Neural cell (in vitro differentiated cells): ENCODE results near the gene LIN9. TPM values are rescaled to one million over a fixed set of nuclear protein-coding genes. Genes with fewer than 3 reads are reported as not detected.

Experiments
- H2AFZ ChIP-seq: fragments of 200-600, 300-800 bp; sonication (generic), shearing (Covaris generic); 2 replicates; pipeline ENCODE4 v1.6.0; 2014; ENCODE audit warnings: low read depth, mild to moderate bottlenecking, antibody characterized with exemption, low read length, moderate library complexity
- H3F3A ChIP-seq: fragments of 200-600 bp; shearing (Covaris generic); 2 replicates; pipeline ENCODE4 v1.6.1; 2016; ENCODE audit warnings: mild to moderate bottlenecking, moderate library complexity, mixed read lengths, antibody characterized with exemption, low read length; ENCODE audit not compliant: insufficient read depth, poor library complexity, severe bottlenecking
- H3K27ac ChIP-seq: fragments of 200-600, 300-800 bp; sonication (generic), shearing (Covaris generic); 2 replicates; pipeline ENCODE4 v1.5.1; 2014; ENCODE audit warnings: mild to moderate bottlenecking, low read length, moderate library complexity
- H3K27me3 ChIP-seq: fragments of 300-800, 200-600 bp; sonication (generic), shearing (Covaris generic); 2 replicates; pipeline ENCODE4 v1.6.0; 2014; ENCODE audit warnings: mild to moderate bottlenecking, low read depth, low read length, moderate library complexity; ENCODE audit not compliant: insufficient read depth
- H3K36me3 ChIP-seq: fragments of 300-800, 200-600 bp; sonication (generic), shearing (Covaris generic); 2 replicates; pipeline ENCODE4 v1.5.1; 2014; ENCODE audit warnings: mild to moderate bottlenecking, antibody characterized with exemption, low read length, moderate library complexity; ENCODE audit not compliant: insufficient read depth
- H3K4me2 ChIP-seq: fragments of 300-800, 200-600 bp; sonication (generic), shearing (Covaris generic); 2 replicates; pipeline ENCODE4 v1.6.0; 2014; ENCODE audit warnings: mild to moderate bottlenecking, low read length
- H3K4me3 ChIP-seq: fragments of 300-800, 200-600 bp; sonication (generic), shearing (Covaris generic); 2 replicates; pipeline ENCODE4 v1.5.1; 2014; ENCODE audit warnings: mild to moderate bottlenecking, low read length, moderate library complexity
- H3K79me2 ChIP-seq: fragments of 200-600 bp; shearing (Covaris generic); replicated peaks from 2 replicates; pipeline ENCODE4 v1.6.0; 2014; ENCODE audit warnings: mild to moderate bottlenecking, low read length, moderate library complexity; ENCODE audit not compliant: insufficient read depth
- H3K9ac ChIP-seq: fragments of 300-800, 200-600 bp; sonication (generic), shearing (Covaris generic); 2 replicates; pipeline ENCODE4 v1.6.1; 2016; ENCODE audit warnings: mild to moderate bottlenecking, low read length, mixed read lengths
- H3K9me2 ChIP-seq: fragments of 200-600 bp; shearing (Covaris generic); 2 replicates; pipeline ENCODE4 v1.6.1; 2016; ENCODE audit warnings: mild to moderate bottlenecking, low read length, mixed read lengths; ENCODE audit not compliant: insufficient read depth
- H3K9me3 ChIP-seq: fragments of 200-600, 300-800 bp; sonication (generic), shearing (Covaris generic); 2 replicates; pipeline ENCODE4 v1.6.1; 2016; ENCODE audit warnings: mild to moderate bottlenecking, mixed run types, low read length, moderate library complexity, mixed read lengths
- H4K20me1 ChIP-seq: fragments of 200-600 bp; shearing (Covaris generic); 2 replicates; pipeline ENCODE4 v1.6.1; 2016; ENCODE audit warnings: mild to moderate bottlenecking, mixed run types; ENCODE audit not compliant: insufficient read depth
- EP300 ChIP-seq: fragments of 450-650 bp; conservative IDR thresholded peaks from 2 replicates; pipeline ENCODE4 v1.6.1; 2014; ENCODE audit warnings: antibody characterized with exemption, mild to moderate bottlenecking, moderate library complexity; ENCODE audit not compliant: poor library complexity, severe bottlenecking
- EZH2 ChIP-seq: fragments of 200-600, 300-800 bp; shearing (Covaris generic), sonication (generic); IDR thresholded peaks from 2 replicates; pipeline ENCODE4 v1.6.1; 2014; ENCODE audit warnings: antibody characterized with exemption, low read length, borderline replicate concordance, mild to moderate bottlenecking; ENCODE audit not compliant: insufficient read depth, poor library complexity, severe bottlenecking
- MXI1 ChIP-seq: fragments of 450-650 bp; conservative IDR thresholded peaks from 2 replicates; pipeline ENCODE4 v1.6.1; 2014; ENCODE audit warnings: antibody characterized with exemption, mild to moderate bottlenecking; ENCODE audit not compliant: poor library complexity, severe bottlenecking
- POLR2AphosphoS5 ChIP-seq: IDR thresholded peaks from 2 replicates; pipeline ENCODE4 v1.6.1; 2012
- RAD21 ChIP-seq: fragments of 450-650 bp; conservative IDR thresholded peaks from 2 replicates; pipeline ENCODE4 v1.6.1; 2014; ENCODE audit warnings: antibody characterized with exemption, mild to moderate bottlenecking, moderate library complexity
- SMC3 ChIP-seq: fragments of 450-650 bp; conservative IDR thresholded peaks from 2 replicates; pipeline ENCODE4 v1.6.1; 2014; ENCODE audit warnings: antibody characterized with exemption, mild to moderate bottlenecking, moderate library complexity; ENCODE audit not compliant: poor library complexity
- TAF1 ChIP-seq: IDR thresholded peaks from 2 replicates; pipeline ENCODE4 v1.6.1; 2012; ENCODE audit warnings: low read depth
- polyA plus RNA-seq: library from polyadenylated mRNA; depleted of rRNA; stranded (reverse); fragments of >200 nt; gene quantifications from 2 replicates; pipeline ENCODE4 v1.2.3, GENCODE V29; 2014
- TF ChIP-seq, protein P1 (sequence below): IDR thresholded peaks from 2 replicates; pipeline ENCODE4 v1.6.1; 2012; ENCODE audit warnings: borderline replicate concordance
- TF ChIP-seq, protein P2 (sequence below): fragments of 450-650 bp; IDR thresholded peaks from 2 replicates; pipeline ENCODE4 v1.5.1; 2014; ENCODE audit warnings: antibody characterized with exemption, mild to moderate bottlenecking, moderate library complexity; ENCODE audit not compliant: poor library complexity, severe bottlenecking

Gene LIN9
- polyA plus RNA-seq, 1 donor from 2014 or later, result 11.9 TPM

DNA sequence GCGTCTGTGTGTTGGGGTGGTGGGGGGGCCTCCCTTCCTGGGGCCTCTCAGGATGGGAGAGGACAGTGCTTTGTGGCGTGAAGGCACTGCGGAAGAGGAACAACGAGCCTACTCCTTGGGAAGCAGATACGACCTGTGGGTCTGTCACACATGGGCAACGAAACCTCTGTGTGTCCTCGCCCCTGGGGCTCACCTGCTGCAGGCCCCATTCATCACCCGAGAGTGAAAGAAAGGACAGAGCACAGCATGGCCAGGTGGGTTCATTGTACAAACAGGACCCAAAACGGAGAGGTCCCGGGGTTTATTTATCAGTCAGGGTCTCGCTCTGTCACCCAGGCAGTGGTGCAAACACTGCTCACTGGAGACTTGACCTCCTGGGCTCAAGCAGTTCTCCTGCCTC is 40.1 kb upstream of the LIN9 start:
- Histone ChIP-seq H3K36me3 (no peaks in the 10 kb centered on the region), H3K79me2 (no peaks in the 10 kb centered on the region), H2AFZ (no peak overlapping the region), H3K9ac (no peak overlapping the region), H3K27ac (no peak overlapping the region), H3K4me3 (no peak overlapping the region), H3K9me3 (no peaks in the 10 kb centered on the region), H3K27me3 (no peaks in the 10 kb centered on the region), H3K9me2 (no peaks in the 10 kb centered on the region), H4K20me1 (no peaks in the 10 kb centered on the region), H3F3A (no peaks in the 10 kb centered on the region), H3K4me2 (no peak overlapping the region)
- no peak for TF ChIP-seq EP300
- TF ChIP-seq, protein P1, sequence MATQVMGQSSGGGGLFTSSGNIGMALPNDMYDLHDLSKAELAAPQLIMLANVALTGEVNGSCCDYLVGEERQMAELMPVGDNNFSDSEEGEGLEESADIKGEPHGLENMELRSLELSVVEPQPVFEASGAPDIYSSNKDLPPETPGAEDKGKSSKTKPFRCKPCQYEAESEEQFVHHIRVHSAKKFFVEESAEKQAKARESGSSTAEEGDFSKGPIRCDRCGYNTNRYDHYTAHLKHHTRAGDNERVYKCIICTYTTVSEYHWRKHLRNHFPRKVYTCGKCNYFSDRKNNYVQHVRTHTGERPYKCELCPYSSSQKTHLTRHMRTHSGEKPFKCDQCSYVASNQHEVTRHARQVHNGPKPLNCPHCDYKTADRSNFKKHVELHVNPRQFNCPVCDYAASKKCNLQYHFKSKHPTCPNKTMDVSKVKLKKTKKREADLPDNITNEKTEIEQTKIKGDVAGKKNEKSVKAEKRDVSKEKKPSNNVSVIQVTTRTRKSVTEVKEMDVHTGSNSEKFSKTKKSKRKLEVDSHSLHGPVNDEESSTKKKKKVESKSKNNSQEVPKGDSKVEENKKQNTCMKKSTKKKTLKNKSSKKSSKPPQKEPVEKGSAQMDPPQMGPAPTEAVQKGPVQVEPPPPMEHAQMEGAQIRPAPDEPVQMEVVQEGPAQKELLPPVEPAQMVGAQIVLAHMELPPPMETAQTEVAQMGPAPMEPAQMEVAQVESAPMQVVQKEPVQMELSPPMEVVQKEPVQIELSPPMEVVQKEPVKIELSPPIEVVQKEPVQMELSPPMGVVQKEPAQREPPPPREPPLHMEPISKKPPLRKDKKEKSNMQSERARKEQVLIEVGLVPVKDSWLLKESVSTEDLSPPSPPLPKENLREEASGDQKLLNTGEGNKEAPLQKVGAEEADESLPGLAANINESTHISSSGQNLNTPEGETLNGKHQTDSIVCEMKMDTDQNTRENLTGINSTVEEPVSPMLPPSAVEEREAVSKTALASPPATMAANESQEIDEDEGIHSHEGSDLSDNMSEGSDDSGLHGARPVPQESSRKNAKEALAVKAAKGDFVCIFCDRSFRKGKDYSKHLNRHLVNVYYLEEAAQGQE, result no peak
- no peak for TF ChIP-seq MXI1
- TF ChIP-seq EZH2, result no peak
- TF ChIP-seq, protein P2, sequence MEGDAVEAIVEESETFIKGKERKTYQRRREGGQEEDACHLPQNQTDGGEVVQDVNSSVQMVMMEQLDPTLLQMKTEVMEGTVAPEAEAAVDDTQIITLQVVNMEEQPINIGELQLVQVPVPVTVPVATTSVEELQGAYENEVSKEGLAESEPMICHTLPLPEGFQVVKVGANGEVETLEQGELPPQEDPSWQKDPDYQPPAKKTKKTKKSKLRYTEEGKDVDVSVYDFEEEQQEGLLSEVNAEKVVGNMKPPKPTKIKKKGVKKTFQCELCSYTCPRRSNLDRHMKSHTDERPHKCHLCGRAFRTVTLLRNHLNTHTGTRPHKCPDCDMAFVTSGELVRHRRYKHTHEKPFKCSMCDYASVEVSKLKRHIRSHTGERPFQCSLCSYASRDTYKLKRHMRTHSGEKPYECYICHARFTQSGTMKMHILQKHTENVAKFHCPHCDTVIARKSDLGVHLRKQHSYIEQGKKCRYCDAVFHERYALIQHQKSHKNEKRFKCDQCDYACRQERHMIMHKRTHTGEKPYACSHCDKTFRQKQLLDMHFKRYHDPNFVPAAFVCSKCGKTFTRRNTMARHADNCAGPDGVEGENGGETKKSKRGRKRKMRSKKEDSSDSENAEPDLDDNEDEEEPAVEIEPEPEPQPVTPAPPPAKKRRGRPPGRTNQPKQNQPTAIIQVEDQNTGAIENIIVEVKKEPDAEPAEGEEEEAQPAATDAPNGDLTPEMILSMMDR, result no peak
- TF ChIP-seq SMC3, result no peak
- TF ChIP-seq POLR2AphosphoS5, result no peak
- TF ChIP-seq TAF1, result no peak
- TF ChIP-seq RAD21, result no peak

DNA sequence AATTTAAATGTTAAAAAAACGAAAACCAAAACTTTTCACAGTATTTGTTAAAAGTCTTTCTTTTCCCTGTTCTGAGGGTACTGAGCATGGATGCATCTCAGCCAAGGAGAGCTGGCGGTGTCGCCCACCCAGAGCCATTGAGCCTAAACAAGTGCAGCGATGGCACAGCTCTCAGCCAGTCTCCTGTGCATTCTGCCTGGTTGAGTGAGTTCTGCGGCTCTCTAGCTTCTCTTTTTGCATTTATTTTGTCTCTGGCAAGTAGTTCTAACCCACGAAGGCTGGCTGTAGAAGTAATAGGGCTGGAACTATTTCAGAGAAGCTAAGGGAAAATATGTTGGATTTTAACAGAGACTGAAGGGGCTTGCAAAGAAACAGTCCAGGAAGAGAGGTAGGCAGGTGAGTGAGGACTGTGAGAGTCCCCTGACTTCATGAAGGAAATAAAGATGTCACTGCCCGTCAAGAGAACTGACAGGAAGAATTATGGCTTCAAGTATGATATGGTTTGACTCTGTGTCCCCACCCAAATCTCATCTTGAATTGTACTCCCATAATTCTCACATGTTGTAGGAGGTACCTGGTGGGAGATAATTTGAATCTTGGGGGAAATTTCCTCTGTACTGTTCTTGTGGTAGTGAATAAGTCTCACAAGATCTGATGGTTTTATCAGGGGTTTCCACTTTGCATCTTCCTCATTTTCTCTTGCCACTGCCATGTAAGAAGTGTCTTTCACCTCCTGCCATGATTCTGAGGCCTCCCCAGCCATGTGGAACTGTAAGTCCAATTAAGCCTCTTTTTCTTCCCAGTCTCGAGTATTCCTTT is 35.7 kb upstream of the LIN9 start:
- no peak overlapping the region for H3K27ac ChIP-seq
- H3K9me2 ChIP-seq, result no peaks in the 10 kb centered on the region
- no peaks in the 10 kb centered on the region for H4K20me1 ChIP-seq
- H3F3A ChIP-seq, result no peaks in the 10 kb centered on the region
- TF ChIP-seq MXI1 (no peak), POLR2AphosphoS5 (no peak), RAD21 (no peak), SMC3 (no peak), EZH2 (no peak)
- TF ChIP-seq, protein P1, result no peak
- no peaks in the 10 kb centered on the region for H3K9me3 ChIP-seq
- H3K9ac ChIP-seq, result no peak overlapping the region
- no peaks in the 10 kb centered on the region for H3K27me3 ChIP-seq
- H3K4me3 ChIP-seq, result no peak overlapping the region
- H3K79me2 ChIP-seq, result no peaks in the 10 kb centered on the region
- H3K36me3 ChIP-seq, result no peaks in the 10 kb centered on the region
- H2AFZ ChIP-seq, result no peak overlapping the region
- H3K4me2 ChIP-seq, result no peak overlapping the region
